DND-41 (cell line): Measurements from ENCODE around the gene MS4A6A.

Experiments
- EZH2 ChIP-seq: IDR thresholded peaks from 3 replicates; pipeline ENCODE4 v1.6.1; 2012; ENCODE audit warnings: borderline replicate concordance, low read depth, mild to moderate bottlenecking, moderate library complexity, low read length, inconsistent platforms; ENCODE audit not compliant: severe bottlenecking
- TF ChIP-seq, protein P1 (sequence below): IDR thresholded peaks from 2 replicates; pipeline ENCODE4 v1.5.1; 2012; ENCODE audit warnings: borderline replicate concordance, low read length, moderate library complexity, mild to moderate bottlenecking; ENCODE audit not compliant: poor library complexity, severe bottlenecking; ENCODE audit errors: extremely low read depth

DNA sequence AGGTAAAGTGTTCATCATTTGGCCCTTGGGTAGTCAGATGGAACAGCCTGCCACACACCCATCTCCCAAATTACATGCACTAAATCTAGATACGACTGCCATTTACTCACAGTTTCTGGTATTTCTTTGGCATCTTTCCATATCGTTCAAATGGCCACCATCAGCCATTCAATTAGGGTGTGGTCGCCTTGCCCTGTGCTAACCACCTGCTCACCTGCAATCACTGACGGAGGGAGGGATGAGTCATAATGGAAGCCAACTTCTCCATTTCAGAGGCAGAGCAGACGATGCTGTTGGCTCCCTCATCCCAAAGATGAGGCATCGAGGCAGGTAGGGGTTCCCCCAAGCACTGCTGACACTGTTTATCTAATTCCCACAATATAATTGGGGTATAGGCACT is 14.6 kb downstream of the MS4A6A start:
- TF ChIP-seq, protein P1, sequence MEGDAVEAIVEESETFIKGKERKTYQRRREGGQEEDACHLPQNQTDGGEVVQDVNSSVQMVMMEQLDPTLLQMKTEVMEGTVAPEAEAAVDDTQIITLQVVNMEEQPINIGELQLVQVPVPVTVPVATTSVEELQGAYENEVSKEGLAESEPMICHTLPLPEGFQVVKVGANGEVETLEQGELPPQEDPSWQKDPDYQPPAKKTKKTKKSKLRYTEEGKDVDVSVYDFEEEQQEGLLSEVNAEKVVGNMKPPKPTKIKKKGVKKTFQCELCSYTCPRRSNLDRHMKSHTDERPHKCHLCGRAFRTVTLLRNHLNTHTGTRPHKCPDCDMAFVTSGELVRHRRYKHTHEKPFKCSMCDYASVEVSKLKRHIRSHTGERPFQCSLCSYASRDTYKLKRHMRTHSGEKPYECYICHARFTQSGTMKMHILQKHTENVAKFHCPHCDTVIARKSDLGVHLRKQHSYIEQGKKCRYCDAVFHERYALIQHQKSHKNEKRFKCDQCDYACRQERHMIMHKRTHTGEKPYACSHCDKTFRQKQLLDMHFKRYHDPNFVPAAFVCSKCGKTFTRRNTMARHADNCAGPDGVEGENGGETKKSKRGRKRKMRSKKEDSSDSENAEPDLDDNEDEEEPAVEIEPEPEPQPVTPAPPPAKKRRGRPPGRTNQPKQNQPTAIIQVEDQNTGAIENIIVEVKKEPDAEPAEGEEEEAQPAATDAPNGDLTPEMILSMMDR, result no peak
- no peak for TF ChIP-seq EZH2
